GM23338 (cell line): Measurements from ENCODE around the gene BCL2L12. TPM values are rescaled to one million over a fixed set of nuclear protein-coding genes. Genes with fewer than 3 reads are reported as not detected.

ENCODE experiments used
- ATAC-seq: fragments of 200-7000 bp; cut with Tn5 transposase; 3 replicates; pipeline ENCODE4 v1.9.1; 2020
- DNase-seq: peaks from one replicate; pipeline ENCODE4 v3.0.0-alpha.2; 2015; ENCODE audit warnings: low spot score
- H2AFZ ChIP-seq: fragments of 200-600 bp; sonication (generic); 2 replicates; pipeline ENCODE4 v1.8.0; 2016; ENCODE audit warnings: antibody characterized with exemption, mild to moderate bottlenecking, moderate library complexity
- H3F3A ChIP-seq: fragments of 200-600 bp; sonication (generic); replicated peaks from 2 replicates; pipeline ENCODE4 v1.8.0; 2017; ENCODE audit warnings: antibody characterized with exemption, mixed run types, low read depth
- H3K27ac ChIP-seq: fragments of 200-600 bp; sonication (generic); 2 replicates; pipeline ENCODE4 v1.6.1; 2016; ENCODE audit warnings: low read depth
- H3K27me3 ChIP-seq: fragments of 200-600 bp; sonication (generic); 2 replicates; pipeline ENCODE4 v1.8.0; 2016; ENCODE audit warnings: mild to moderate bottlenecking, mixed run types, moderate library complexity; ENCODE audit not compliant: insufficient read depth
- H3K36me3 ChIP-seq: fragments of 200-600 bp; sonication (generic); 2 replicates; pipeline ENCODE4 v1.8.0; 2016; ENCODE audit warnings: mild to moderate bottlenecking; ENCODE audit not compliant: insufficient read depth
- H3K4me1 ChIP-seq: fragments of 200-600 bp; sonication (generic); 2 replicates; pipeline ENCODE4 v1.8.0; 2016; ENCODE audit warnings: mild to moderate bottlenecking, moderate library complexity; ENCODE audit not compliant: insufficient read depth
- H3K4me2 ChIP-seq: fragments of 200-600 bp; sonication (generic); 2 replicates; pipeline ENCODE4 v1.7.1; 2017; ENCODE audit warnings: mixed run types
- H3K4me3 ChIP-seq: fragments of 200-600 bp; sonication (generic); 2 replicates; pipeline ENCODE4 v1.6.1; 2016; ENCODE audit warnings: mixed run types
- H3K79me2 ChIP-seq: fragments of 200-600 bp; sonication (generic); replicated peaks from 2 replicates; pipeline ENCODE4 v1.8.0; 2017; ENCODE audit warnings: mild to moderate bottlenecking; ENCODE audit not compliant: insufficient read depth
- H3K9me2 ChIP-seq: fragments of 200-600 bp; sonication (generic); 2 replicates; pipeline ENCODE4 v1.8.0; 2017; ENCODE audit not compliant: insufficient read depth
- H4K20me1 ChIP-seq: fragments of 200-600 bp; sonication (generic); replicated peaks from 2 replicates; pipeline ENCODE4 v1.8.0; 2017; ENCODE audit warnings: mild to moderate bottlenecking; ENCODE audit not compliant: insufficient read depth
- H3K27ac Mint-ChIP-seq: 2 replicates; pipeline ENCODE4 v1.8.0; 2020; ENCODE audit warnings: inconsistent platforms, mild to moderate bottlenecking, moderate library complexity, mixed read lengths
- H3K27me3 Mint-ChIP-seq: 3 replicates; pipeline ENCODE4 v1.8.0; 2022; ENCODE audit warnings: low read depth, mild to moderate bottlenecking, moderate library complexity, mixed read lengths, inconsistent platforms; ENCODE audit not compliant: insufficient read depth, poor library complexity
- H3K36me3 Mint-ChIP-seq: 3 replicates; pipeline ENCODE4 v1.8.0; 2021; ENCODE audit warnings: low read depth, mild to moderate bottlenecking, inconsistent platforms, moderate library complexity, mixed read lengths
- H3K4me1 Mint-ChIP-seq: 3 replicates; pipeline ENCODE4 v1.8.0; 2020; ENCODE audit warnings: mild to moderate bottlenecking, inconsistent platforms, mixed read lengths
- H3K4me3 Mint-ChIP-seq: 3 replicates; pipeline ENCODE4 v1.8.0; 2021; ENCODE audit warnings: moderate library complexity, mild to moderate bottlenecking, inconsistent platforms, mixed read lengths
- H3K9me3 Mint-ChIP-seq: 3 replicates; pipeline ENCODE4 v1.8.0; 2020; ENCODE audit warnings: moderate library complexity, mild to moderate bottlenecking, inconsistent platforms, mixed read lengths
- CREB1 ChIP-seq: fragments of 250-450 bp; sonication (Bioruptor Pico); IDR thresholded peaks from 2 replicates; pipeline ENCODE4 v1.5.0; 2020; ENCODE audit warnings: low read depth, mild to moderate bottlenecking, moderate library complexity
- ETS1 ChIP-seq: IDR thresholded peaks from 2 replicates; pipeline ENCODE4 v1.6.1; 2016; ENCODE audit warnings: antibody characterized with exemption
- EZH2phosphoT487 ChIP-seq: fragments of 200-600 bp; sonication (generic); IDR thresholded peaks from one replicate; pipeline ENCODE4 v1.8.1; 2018; ENCODE audit warnings: antibody characterized with exemption; ENCODE audit not compliant: unreplicated experiment
- NANOG ChIP-seq: IDR thresholded peaks from 2 replicates; pipeline ENCODE4 v1.6.1; 2016; ENCODE audit warnings: antibody characterized with exemption, borderline replicate concordance
- POLR2AphosphoS5 ChIP-seq: IDR thresholded peaks from 2 replicates; pipeline ENCODE4 v1.6.1; 2016; ENCODE audit warnings: antibody characterized with exemption, low read depth
- REST ChIP-seq: IDR thresholded peaks from one replicate; pipeline ENCODE4 v1.6.1; 2018; ENCODE audit warnings: antibody characterized with exemption; ENCODE audit not compliant: unreplicated experiment
- polyA plus RNA-seq: library from polyadenylated mRNA; unstranded; fragments of >200 nt; fragmentation: Nextera tagmentation; extraction: Ambion mirVana; gene quantifications from 2 replicates; pipeline ENCODE4 v1.2.1, GENCODE V29; 2016
- total RNA-seq: library from RNA; depleted of rRNA; stranded (reverse); fragments of >200 nt; shearing (Covaris generic); gene quantifications from 2 replicates; pipeline ENCODE4 v1.2.3, GENCODE V29; 2014
- TF ChIP-seq, protein P1 (sequence below), 2 experiments: fragments of 200-600 bp in 1 of 2; sonication (generic) in 1 of 2; conservative IDR thresholded peaks; 2 replicates each; pipeline versions ENCODE4 v1.5.1 to v1.6.1; 2016 to 2017; ENCODE audit warnings: antibody characterized with exemption in 2 of 2, low read depth in 2 of 2, mild to moderate bottlenecking in 2 of 2, moderate library complexity in 1 of 2

BCL2L12 gene
- total and polyA plus RNA-seq, 2 experiments from 2014 or later = 61.3 to 102 TPM

- H3K27ac ChIP-seq = peak overlapping the region; percentile 92
These were observed 12.4 kb downstream of the BCL2L12 start for GRCh38 chr19:49677901-49678674.

DNA sequence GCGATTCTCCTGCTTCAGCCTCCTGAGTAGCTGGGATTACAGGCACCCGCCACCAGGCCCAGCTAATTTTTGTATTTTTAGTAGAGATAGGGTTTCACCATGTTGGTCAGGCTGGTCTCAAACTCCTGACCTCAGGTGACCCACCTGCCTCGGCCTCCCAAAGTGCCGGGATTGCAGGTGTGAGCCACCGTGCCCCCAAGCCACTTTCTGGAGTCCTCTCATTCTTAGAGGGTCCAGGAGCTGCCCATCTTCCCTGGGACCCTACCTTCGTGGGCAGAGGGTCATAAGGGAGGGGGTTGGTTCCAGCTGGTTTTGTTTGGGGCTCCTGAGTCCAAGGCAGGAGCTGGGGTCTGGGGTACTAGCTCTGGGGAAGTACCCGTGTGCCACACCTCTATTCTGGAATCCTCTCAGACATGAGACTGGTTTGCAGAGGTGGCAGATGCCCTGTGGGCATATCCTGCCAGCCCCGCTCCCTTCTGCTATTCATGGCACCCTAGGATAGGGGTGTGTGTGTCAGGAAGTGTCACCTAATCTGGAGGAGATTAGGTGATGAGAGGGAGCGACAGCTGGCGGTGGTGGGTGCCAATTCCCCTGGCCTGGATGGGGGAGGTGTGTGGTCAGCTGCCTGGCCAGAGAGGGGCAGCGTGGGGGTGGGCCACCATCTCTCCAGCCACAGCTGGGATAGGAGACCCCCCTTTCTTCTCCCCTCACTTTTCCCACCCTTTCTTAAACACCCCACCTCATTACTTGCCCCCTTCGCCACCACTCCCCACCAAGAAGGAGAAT is 13.4 kb downstream of the BCL2L12 start:
- H3K36me3 ChIP-seq = peaks cover 33% of the 10 kb centered on the region
- DNase-seq (no peak), ATAC-seq (no peak)
- peaks cover 37% of the 10 kb centered on the region for H3F3A ChIP-seq
- H4K20me1 ChIP-seq = peaks cover 43% of the 10 kb centered on the region
- H3K9me2 ChIP-seq = no peaks in the 10 kb centered on the region
- H3K4me1 Mint-ChIP-seq = peaks cover 23% of the 10 kb centered on the region
- H3K9me3 Mint-ChIP-seq = no peaks in the 10 kb centered on the region; the same call in 2 of the 3 replicates
- H3K4me3 ChIP-seq = peak overlapping the region; percentile 95
- H3K4me2 ChIP-seq = peak overlapping the region; percentile 84
- peaks cover 58% of the 10 kb centered on the region for H3K79me2 ChIP-seq
- H3K4me3 Mint-ChIP-seq = peak overlapping the region; percentile 91
- TF ChIP-seq REST (no peak), EZH2phosphoT487 (no peak), ETS1 (no peak), CREB1 (no peak), POLR2AphosphoS5 (no peak), NANOG (no peak)
- no peak overlapping the region for H3K27ac Mint-ChIP-seq
- H3K27me3 Mint-ChIP-seq = peaks cover 40% of the 10 kb centered on the region
- H3K27ac ChIP-seq = peak overlapping the region; percentile 84
- no peak overlapping the region for H2AFZ ChIP-seq
- peaks cover 35% of the 10 kb centered on the region for H3K36me3 Mint-ChIP-seq
- no peaks in the 10 kb centered on the region for H3K27me3 ChIP-seq
- H3K4me1 ChIP-seq = peaks cover 22% of the 10 kb centered on the region

More at GRCh38 chr19:49677901-49678674, 12.4 kb downstream of the BCL2L12 start:
- H3F3A ChIP-seq = peaks cover 40% of the 10 kb centered on the region
- DNase-seq (peak; percentile 97), ATAC-seq (peak; percentile 19)
- peaks cover 36% of the 10 kb centered on the region for H4K20me1 ChIP-seq
- TF ChIP-seq POLR2AphosphoS5 = no peak; the same call in 1 of the 2 replicates
- TF ChIP-seq EZH2phosphoT487 = no peak
- TF ChIP-seq, protein P1, sequence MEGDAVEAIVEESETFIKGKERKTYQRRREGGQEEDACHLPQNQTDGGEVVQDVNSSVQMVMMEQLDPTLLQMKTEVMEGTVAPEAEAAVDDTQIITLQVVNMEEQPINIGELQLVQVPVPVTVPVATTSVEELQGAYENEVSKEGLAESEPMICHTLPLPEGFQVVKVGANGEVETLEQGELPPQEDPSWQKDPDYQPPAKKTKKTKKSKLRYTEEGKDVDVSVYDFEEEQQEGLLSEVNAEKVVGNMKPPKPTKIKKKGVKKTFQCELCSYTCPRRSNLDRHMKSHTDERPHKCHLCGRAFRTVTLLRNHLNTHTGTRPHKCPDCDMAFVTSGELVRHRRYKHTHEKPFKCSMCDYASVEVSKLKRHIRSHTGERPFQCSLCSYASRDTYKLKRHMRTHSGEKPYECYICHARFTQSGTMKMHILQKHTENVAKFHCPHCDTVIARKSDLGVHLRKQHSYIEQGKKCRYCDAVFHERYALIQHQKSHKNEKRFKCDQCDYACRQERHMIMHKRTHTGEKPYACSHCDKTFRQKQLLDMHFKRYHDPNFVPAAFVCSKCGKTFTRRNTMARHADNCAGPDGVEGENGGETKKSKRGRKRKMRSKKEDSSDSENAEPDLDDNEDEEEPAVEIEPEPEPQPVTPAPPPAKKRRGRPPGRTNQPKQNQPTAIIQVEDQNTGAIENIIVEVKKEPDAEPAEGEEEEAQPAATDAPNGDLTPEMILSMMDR (conservative IDR thresholded peaks at IDR 0.05; ENCODE audit: low read depth in 2 of 2) = peak; percentile 80 to 85
- peak; percentile 35 for TF ChIP-seq ETS1
- Mint-ChIP-seq H3K27me3 (peaks cover 35% of the 10 kb centered on the region), H3K4me1 (peaks cover 19% of the 10 kb centered on the region), H3K9me3 (no peaks in the 10 kb centered on the region; the same call in 2 of the 3 replicates), H3K27ac (peak overlapping the region; percentile 94), H3K4me3 (peak overlapping the region; percentile 91), H3K36me3 (peaks cover 33% of the 10 kb centered on the region)
- no peak overlapping the region for H2AFZ ChIP-seq
- H3K4me3 ChIP-seq = peak overlapping the region; percentile 95
- peak overlapping the region; percentile 84 for H3K4me2 ChIP-seq
- H3K9me2 ChIP-seq = no peaks in the 10 kb centered on the region
- H3K36me3 ChIP-seq = peaks cover 27% of the 10 kb centered on the region
- H3K27me3 ChIP-seq = no peaks in the 10 kb centered on the region
- peaks cover 51% of the 10 kb centered on the region for H3K79me2 ChIP-seq
- H3K4me1 ChIP-seq = peaks cover 22% of the 10 kb centered on the region
